D721Med (cell line): ENCODE results near the gene MT1B.

Source experiments
- DNase-seq: peaks from one replicate; pipeline ENCODE4 v3.0.0; 2011; ENCODE audit warnings: low spot score; ENCODE audit not compliant: insufficient read length
- FAIRE-seq: peaks from 2 replicates; lab custom pipeline; 2011; peaks lifted over from hg19 to GRCh38; lab: Jason Lieb, UNC
- CTCF ChIP-seq: IDR thresholded peaks from 2 replicates; pipeline ENCODE4 v1.5.1; 2012; ENCODE audit warnings: mild to moderate bottlenecking, control low read depth; ENCODE audit not compliant: insufficient read depth; ENCODE audit errors: missing control alignments

Gene MT1B

GRCh38 chr16:56626685-56627084, 25.0 kb upstream of the MT1B start:
- no peak for FAIRE-seq
- DNase-seq: no peak
- TF ChIP-seq CTCF: no peak

- TF ChIP-seq CTCF: no peak
- no peak for DNase-seq
- no peak for FAIRE-seq
Observed at GRCh38 chr16:56628486-56629350, 23.0 kb upstream of the MT1B start.

- FAIRE-seq (no peak), DNase-seq (peak; percentile 39)
- TF ChIP-seq CTCF: no peak
Observed at GRCh38 chr16:56629531-56629930, 22.2 kb upstream of the MT1B start.

- DNase-seq (no peak), FAIRE-seq (no peak)
- no peak for TF ChIP-seq CTCF
Observed at GRCh38 chr16:56630134-56630533, 21.6 kb upstream of the MT1B start.

- no peak for TF ChIP-seq CTCF
- FAIRE-seq (no peak), DNase-seq (no peak)
Observed at GRCh38 chr16:56631197-56631596, 20.5 kb upstream of the MT1B start.

GRCh38 chr16:56631832-56632155, 19.9 kb upstream of the MT1B start:
- DNase-seq: no peak
- no peak for FAIRE-seq
- no peak for TF ChIP-seq CTCF

GRCh38 chr16:56632156-56632847, 19.4 kb upstream of the MT1B start, which contains the start of gene MT1M:
Gene MT1M, plus strand, starts transcription at chr16:56632659. Its CDS starts 73 bp downstream, at chr16:56632732.
- FAIRE-seq (no peak), DNase-seq (no peak)
- TF ChIP-seq CTCF: no peak
